Measurements from ENCODE around the gene CBX3.
A peak's percentile ranks its signal among the peaks of the same experiment; 100 is the strongest.

- TF ChIP-seq POLR2A (IDR thresholded peaks at IDR 0.05) (peak; percentile 75 to 87), CTCF (IDR thresholded peaks at IDR 0.05) (no peak)
These were observed at the start of gene CBX3 for GRCh38 chr7:26201247-26202018.

Data from Peyer's patch (tissue), 4 donors.